SK-N-SH (cell line): ENCODE results near the gene KLHDC3. TPM values are rescaled to one million over a fixed set of nuclear protein-coding genes. Genes with fewer than 3 reads are reported as not detected.

Source experiments
- CTCF ChIA-PET: fragments of 300-600, 350-600 bp; formaldehyde crosslinking; extraction: SDS; loops from one replicate; lab custom pipeline; 2021; lab: Yijun Ruan, JAX
- POLR2A ChIA-PET: fragments of 350-600 bp; sonication (Branson Sonifier 250); formaldehyde crosslinking; extraction: SDS; loops from one replicate; lab custom pipeline; 2020; ENCODE audit warnings: antibody characterized with exemption, inconsistent platforms; lab: Yijun Ruan, JAX
- DNase-seq: peaks from one replicate; pipeline ENCODE4 v3.0.0; 2012
- H2AFZ ChIP-seq: fragments of 200-600 bp; sonication (generic); 2 replicates; pipeline ENCODE4 v1.8.1; 2016; ENCODE audit warnings: antibody characterized with exemption, mild to moderate bottlenecking, low read depth
- H3F3A ChIP-seq: fragments of 200-600 bp; sonication (generic); replicated peaks from 2 replicates; pipeline ENCODE3; 2016; ENCODE audit warnings: antibody characterized with exemption, mild to moderate bottlenecking; ENCODE audit not compliant: insufficient read depth
- H3K27ac ChIP-seq, 2 experiments: fragments of 200-500 bp in 1 of 2; fragments of 200-600 bp in 1 of 2; sonication (Bioruptor generic) in 1 of 2; sonication (generic), shearing (Covaris generic) in 1 of 2; 2 replicates each; pipeline versions ENCODE4 v1.5.1 to v1.6.1; 2014 to 2016; ENCODE audit warnings: low read depth in 2 of 2, inconsistent platforms in 1 of 2, low read length in 1 of 2, mild to moderate bottlenecking in 1 of 2, mixed read lengths in 1 of 2
- H3K27me3 ChIP-seq: fragments of 200-600 bp; sonication (generic), shearing (Covaris generic); 2 replicates; pipeline ENCODE4 v1.6.1; 2016; ENCODE audit warnings: mixed run types; ENCODE audit not compliant: insufficient read depth
- H3K36me3 ChIP-seq, 2 experiments: fragments of 200-500 bp in 1 of 2; fragments of 200-600 bp in 1 of 2; sonication (Bioruptor generic) in 1 of 2; sonication (generic) in 1 of 2; replicated peaks in 1 of 2; 2 replicates each; pipeline versions ENCODE3 to v1.5.1; 2014 to 2016; ENCODE audit warnings: low read length in 1 of 2, mild to moderate bottlenecking in 1 of 2; ENCODE audit not compliant: insufficient read depth in 2 of 2, control insufficient read depth in 1 of 2
- H3K4me1 ChIP-seq, 2 experiments: fragments of 200-500 bp in 1 of 2; fragments of 200-600 bp in 1 of 2; sonication (Bioruptor generic) in 1 of 2; sonication (generic), shearing (Covaris generic) in 1 of 2; 2 replicates each; pipeline versions ENCODE4 v1.5.1 to v1.6.1; 2014 to 2016; ENCODE audit warnings: low read depth in 1 of 2, low read length in 1 of 2, mixed run types in 1 of 2; ENCODE audit not compliant: insufficient read depth in 2 of 2, control insufficient read depth in 1 of 2
- H3K4me2 ChIP-seq: fragments of 200-600 bp; sonication (generic), shearing (Covaris generic); 2 replicates; pipeline ENCODE4 v1.6.1; 2017; ENCODE audit warnings: mixed run types
- H3K4me3 ChIP-seq, 2 experiments: fragments of 200-500 bp in 1 of 2; fragments of 200-600 bp in 1 of 2; sonication (Bioruptor generic) in 1 of 2; sonication (generic), shearing (Covaris generic) in 1 of 2; 2 replicates each; pipeline versions ENCODE4 v1.5.1 to v1.8.1; 2014 to 2016; ENCODE audit warnings: low read depth in 2 of 2, inconsistent platforms in 1 of 2, low read length in 1 of 2, mild to moderate bottlenecking in 1 of 2, mixed read lengths in 1 of 2, moderate library complexity in 1 of 2
- H3K79me2 ChIP-seq: fragments of 200-600 bp; sonication (generic); 2 replicates; pipeline ENCODE4 v1.8.1; 2017; ENCODE audit warnings: mild to moderate bottlenecking; ENCODE audit not compliant: insufficient read depth
- H3K9ac ChIP-seq: fragments of 200-600 bp; sonication (generic); 2 replicates; pipeline ENCODE4 v1.6.1; 2017; ENCODE audit warnings: mixed run types
- H3K9me2 ChIP-seq: fragments of 200-600 bp; sonication (generic); 2 replicates; pipeline ENCODE4 v1.6.1; 2017; ENCODE audit warnings: mixed run types
- H3K9me3 ChIP-seq: fragments of 200-600 bp; sonication (generic); 2 replicates; pipeline ENCODE4 v1.6.1; 2017; ENCODE audit warnings: mixed run types, mild to moderate bottlenecking, moderate library complexity
- H4K20me1 ChIP-seq: fragments of 200-600 bp; sonication (generic); 2 replicates; pipeline ENCODE4 v1.6.1; 2017; ENCODE audit warnings: mild to moderate bottlenecking, mixed run types; ENCODE audit not compliant: insufficient read depth
- CHD2 ChIP-seq: fragments of 150-350 bp; IDR thresholded peaks from 2 replicates; pipeline ENCODE4 v1.6.1; 2018; ENCODE audit warnings: low read length; ENCODE audit not compliant: partially characterized antibody
- ELF1 ChIP-seq: IDR thresholded peaks from 2 replicates; pipeline ENCODE4 v1.4.0; 2012
- EZH2phosphoT487 ChIP-seq: fragments of 200-600 bp; sonication (generic); IDR thresholded peaks from 2 replicates; pipeline ENCODE4 v1.6.1; 2017; ENCODE audit warnings: low read depth, mixed run types, mild to moderate bottlenecking, antibody characterized with exemption, moderate library complexity, borderline replicate concordance
- FOXJ3 ChIP-seq: sonication (generic); formaldehyde crosslinking; IDR thresholded peaks from 2 replicates; pipeline ENCODE4 v1.5.1; 2020; ENCODE audit warnings: mild to moderate bottlenecking, missing genetic modification reagents
- FOXM1 ChIP-seq: IDR thresholded peaks from 2 replicates; pipeline ENCODE4 v1.4.0; 2012; ENCODE audit warnings: low read depth, mild to moderate bottlenecking
- GATA2 ChIP-seq: sonication (generic); formaldehyde crosslinking; IDR thresholded peaks from 2 replicates; pipeline ENCODE4 v1.5.0; 2020; ENCODE audit warnings: mild to moderate bottlenecking, missing genetic modification reagents
- NFIC ChIP-seq: IDR thresholded peaks from 2 replicates; pipeline ENCODE4 v1.4.0; 2012; ENCODE audit warnings: borderline replicate concordance
- NRF1 ChIP-seq: IDR thresholded peaks from 2 replicates; pipeline ENCODE4 v1.6.1; 2012; ENCODE audit warnings: low read depth, mild to moderate bottlenecking, low read length
- POLR2AphosphoS5 ChIP-seq: IDR thresholded peaks from 2 replicates; pipeline ENCODE4 v1.6.1; 2012; ENCODE audit warnings: low read depth, low read length
- RAD21 ChIP-seq: IDR thresholded peaks from 2 replicates; pipeline ENCODE4 v1.6.1; 2012; ENCODE audit warnings: mild to moderate bottlenecking, low read length
- RCOR1 ChIP-seq: fragments of 150-350 bp; IDR thresholded peaks from 2 replicates; pipeline ENCODE4 v1.6.1; 2017; ENCODE audit warnings: antibody characterized with exemption, low read length
- RXRA ChIP-seq: IDR thresholded peaks from 2 replicates; pipeline ENCODE4 v1.4.0; 2012; ENCODE audit warnings: low read depth, mild to moderate bottlenecking, borderline replicate concordance
- SIN3A ChIP-seq: IDR thresholded peaks from 2 replicates; pipeline ENCODE4 v1.6.1; 2012; ENCODE audit warnings: low read depth, mild to moderate bottlenecking, low read length, moderate library complexity, borderline replicate concordance
- TAF1 ChIP-seq: IDR thresholded peaks from 2 replicates; pipeline ENCODE4 v1.6.1; 2012; ENCODE audit warnings: low read depth, mild to moderate bottlenecking, low read length, moderate library complexity, borderline replicate concordance
- TEAD4 ChIP-seq: IDR thresholded peaks from 2 replicates; pipeline ENCODE4 v1.4.0; 2012; ENCODE audit warnings: mild to moderate bottlenecking, borderline replicate concordance; ENCODE audit not compliant: insufficient read depth
- ZBTB33 ChIP-seq: IDR thresholded peaks from 2 replicates; pipeline ENCODE4 v1.4.0; 2012; ENCODE audit warnings: low read depth, borderline replicate concordance
- WGBS: methylation state at CpG from one replicate; pipeline ENCODE4 v1.1.6; 2017; ENCODE audit warnings: low lambda C conversion rate; 5-methylcytosine and 5-hydroxymethylcytosine counted together
- polyA plus RNA-seq, 3 experiments: library from polyadenylated mRNA; depleted of rRNA; stranded (reverse); fragments of >200 nt; gene quantifications; 2 replicates each; pipeline ENCODE4 v1.2.3, GENCODE V29; 2012

KLHDC3 gene
- polyA plus RNA-seq, 1 of the 3 experiments (the other 2 are of a cell fraction), result 74.1 TPM

- no peaks in the 10 kb centered on the region for H3K9me3 ChIP-seq
- H3K27ac ChIP-seq, result no peak overlapping the region
- no peak for TF ChIP-seq NRF1
- TF ChIP-seq TEAD4, result no peak
- no peak for TF ChIP-seq RAD21
- TF ChIP-seq SIN3A, result no peak
- TF ChIP-seq TAF1, result no peak
- no peak for TF ChIP-seq FOXJ3
- no peak for TF ChIP-seq ELF1
- no peak for TF ChIP-seq CHD2
- TF ChIP-seq EZH2phosphoT487, result no peak
- TF ChIP-seq RCOR1, result no peak
- TF ChIP-seq RXRA, result no peak
- TF ChIP-seq GATA2 (CRISPR knock-in tag), result no peak
- no peak for TF ChIP-seq NFIC
- TF ChIP-seq FOXM1, result no peak
- TF ChIP-seq POLR2AphosphoS5, result no peak
- no peak overlapping the region for H2AFZ ChIP-seq
- 94% methylated on average over 11 of the region's 11 CpGs for WGBS
- ChIA-PET POLR2A (interaction anchor here (0.8 kb wide), 1 partner anchor 22 kb away, joined by 3 read pairs; the partner anchor contains the start of gene PPP2R5D), CTCF (interaction anchor here (1.1 to 2.5 kb wide), 2 partner anchors 10 to 138 kb away, joined by 3 to 10 read pairs; no protein-coding TSS in a partner anchor)
- no peaks in the 10 kb centered on the region for H4K20me1 ChIP-seq
- 0 out of 2 replicates have a peak, but pooled peaks cover 4% of the 10 kb centered on the region for H3K79me2 ChIP-seq
- H3K9me2 ChIP-seq, result no peaks in the 10 kb centered on the region
- peaks cover 11% of the 10 kb centered on the region for H3F3A ChIP-seq
- H3K9ac ChIP-seq, result no peak overlapping the region
- H3K4me2 ChIP-seq, result no peak overlapping the region
- no peak overlapping the region for H3K4me3 ChIP-seq
- DNase-seq, result no peak
- peaks cover 34 to 43% of the 10 kb centered on the region in 2 experiments for H3K36me3 ChIP-seq
- H3K4me1 ChIP-seq, result no peaks in the 10 kb centered on the region
- no peaks in the 10 kb centered on the region for H3K27me3 ChIP-seq
Measured at GRCh38 chr6:43006251-43006650, 7.8 kb upstream of the KLHDC3 start.

GRCh38 chr6:43007126-43007525, 6.9 kb upstream of the KLHDC3 start:
- no peaks in the 10 kb centered on the region for H4K20me1 ChIP-seq
- POLR2A ChIA-PET, result interaction anchor here (1.0 kb wide), 1 partner anchor 23 kb away, joined by 4 read pairs; the partner anchor contains the start of gene PPP2R5D
- 88% methylated on average over 8 of the region's 9 CpGs for WGBS
- no peaks in the 10 kb centered on the region for H3K9me3 ChIP-seq
- DNase-seq, result no peak
- H3K27me3 ChIP-seq, result no peaks in the 10 kb centered on the region
- H3K4me1 ChIP-seq, result peaks cover 0 to 4% of the 10 kb centered on the region in 2 experiments; a peak in 2 of 4 replicates
- peaks cover 15% of the 10 kb centered on the region for H3F3A ChIP-seq
- no peak overlapping the region for H3K4me3 ChIP-seq
- TF ChIP-seq NRF1 (no peak), TAF1 (no peak), ZBTB33 (no peak), EZH2phosphoT487 (no peak)
- TF ChIP-seq, all 33 proteins: peak for 0
- no peaks in the 10 kb centered on the region for H3K9me2 ChIP-seq
- peaks cover 34 to 52% of the 10 kb centered on the region in 2 experiments for H3K36me3 ChIP-seq
- H3K4me2 ChIP-seq, result no peak overlapping the region
- no peak overlapping the region for H3K27ac ChIP-seq
- peaks cover 12% of the 10 kb centered on the region; the same call in 1 of the 2 replicates for H3K79me2 ChIP-seq
- no peak overlapping the region for H2AFZ ChIP-seq
- no peak overlapping the region for H3K9ac ChIP-seq
- CTCF ChIA-PET, result interaction anchor here (1.2 to 2.5 kb wide), 3 partner anchors 19 to 137 kb away, joined by 3 to 10 read pairs (median 3); no protein-coding TSS in a partner anchor
